ENCODE results near the gene BRF1. TPM values are rescaled to one million over a fixed set of nuclear protein-coding genes. Genes with fewer than 3 reads are reported as not detected.

BRF1 gene, protein sequence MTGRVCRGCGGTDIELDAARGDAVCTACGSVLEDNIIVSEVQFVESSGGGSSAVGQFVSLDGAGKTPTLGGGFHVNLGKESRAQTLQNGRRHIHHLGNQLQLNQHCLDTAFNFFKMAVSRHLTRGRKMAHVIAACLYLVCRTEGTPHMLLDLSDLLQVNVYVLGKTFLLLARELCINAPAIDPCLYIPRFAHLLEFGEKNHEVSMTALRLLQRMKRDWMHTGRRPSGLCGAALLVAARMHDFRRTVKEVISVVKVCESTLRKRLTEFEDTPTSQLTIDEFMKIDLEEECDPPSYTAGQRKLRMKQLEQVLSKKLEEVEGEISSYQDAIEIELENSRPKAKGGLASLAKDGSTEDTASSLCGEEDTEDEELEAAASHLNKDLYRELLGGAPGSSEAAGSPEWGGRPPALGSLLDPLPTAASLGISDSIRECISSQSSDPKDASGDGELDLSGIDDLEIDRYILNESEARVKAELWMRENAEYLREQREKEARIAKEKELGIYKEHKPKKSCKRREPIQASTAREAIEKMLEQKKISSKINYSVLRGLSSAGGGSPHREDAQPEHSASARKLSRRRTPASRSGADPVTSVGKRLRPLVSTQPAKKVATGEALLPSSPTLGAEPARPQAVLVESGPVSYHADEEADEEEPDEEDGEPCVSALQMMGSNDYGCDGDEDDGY
- 129 TPM for total RNA-seq

DNA sequence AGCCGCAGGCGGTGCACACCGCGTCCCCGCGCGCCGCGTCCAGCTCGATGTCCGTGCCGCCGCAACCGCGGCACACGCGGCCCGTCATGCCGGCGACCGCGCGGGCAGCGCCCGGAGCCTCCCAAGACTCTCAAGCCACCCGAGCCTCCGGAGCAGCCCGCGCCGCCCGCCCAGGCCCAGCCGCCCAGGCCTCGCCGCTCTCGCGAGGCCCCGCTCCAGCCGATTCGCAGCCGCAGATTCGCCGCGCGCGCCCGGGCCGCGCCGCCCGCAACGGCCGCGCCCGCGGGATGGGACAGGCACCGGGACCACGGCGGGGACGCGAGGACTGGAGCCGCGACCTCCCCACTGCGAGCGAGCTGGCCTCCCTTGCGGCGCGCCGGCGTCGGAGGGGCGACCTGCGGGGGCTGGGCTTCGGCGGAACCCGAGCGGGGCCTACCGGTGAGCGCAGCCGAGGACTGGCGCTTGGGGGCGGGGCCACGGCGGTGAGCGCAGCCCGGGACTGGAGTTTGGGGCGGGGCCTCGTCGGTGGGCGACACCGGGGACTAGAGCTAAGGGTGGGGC is at the start of gene BRF1:
Gene BRF1 (minus strand): TSS at position 460 of the 561 bp plus-strand sequence. CDS start 372 bp downstream, at position 88.

DNA sequence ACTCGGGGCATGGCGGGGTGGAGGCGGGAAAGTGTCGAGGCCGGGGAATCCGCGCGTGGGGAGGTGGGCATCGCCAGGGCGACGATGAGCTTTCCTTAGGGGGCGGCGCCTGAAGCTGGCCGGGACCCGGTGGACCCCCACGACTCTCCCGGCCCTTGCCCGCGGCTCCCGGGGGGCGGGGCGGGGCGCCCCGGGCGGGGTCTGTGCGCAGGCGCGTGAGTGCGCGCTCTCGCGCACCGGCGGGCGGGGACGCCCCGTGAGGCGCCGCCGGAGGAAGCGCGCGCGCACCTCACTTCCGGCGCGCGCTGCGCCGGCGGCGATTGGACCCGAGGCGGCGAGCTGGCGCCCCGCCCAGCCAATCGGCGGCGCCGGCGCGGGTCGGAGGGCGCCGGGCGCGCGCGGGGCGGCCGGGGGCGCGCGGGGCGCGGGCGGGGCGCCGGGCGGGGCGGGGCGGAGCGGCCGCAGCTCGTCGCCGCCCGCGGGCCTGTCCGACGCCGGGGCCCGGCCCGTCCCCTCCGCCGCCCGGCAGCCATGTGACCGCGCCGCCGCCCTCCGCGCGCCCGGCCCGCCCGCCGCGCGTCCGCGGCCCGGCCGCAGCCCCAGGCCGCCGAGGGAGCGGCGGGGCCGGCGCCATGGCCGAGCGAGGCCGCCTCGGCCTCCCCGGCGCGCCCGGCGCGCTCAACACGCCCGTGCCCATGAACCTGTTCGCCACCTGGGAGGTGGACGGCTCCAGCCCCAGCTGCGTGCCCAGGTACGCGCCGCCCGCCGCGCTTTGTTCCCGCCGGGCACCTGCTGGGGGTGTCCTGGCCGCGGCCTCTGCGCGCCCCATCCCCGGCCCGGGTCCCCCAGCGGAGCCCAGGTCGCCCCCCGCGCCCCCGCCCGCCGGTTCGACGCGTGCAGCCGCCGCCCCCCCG is 13.7 kb upstream of the BRF1 start, which contains the start of gene PACS2:
Gene PACS2 (plus strand): TSS at position 462 of the 914 bp plus-strand sequence. CDS start 171 bp downstream, at position 633.

DNA sequence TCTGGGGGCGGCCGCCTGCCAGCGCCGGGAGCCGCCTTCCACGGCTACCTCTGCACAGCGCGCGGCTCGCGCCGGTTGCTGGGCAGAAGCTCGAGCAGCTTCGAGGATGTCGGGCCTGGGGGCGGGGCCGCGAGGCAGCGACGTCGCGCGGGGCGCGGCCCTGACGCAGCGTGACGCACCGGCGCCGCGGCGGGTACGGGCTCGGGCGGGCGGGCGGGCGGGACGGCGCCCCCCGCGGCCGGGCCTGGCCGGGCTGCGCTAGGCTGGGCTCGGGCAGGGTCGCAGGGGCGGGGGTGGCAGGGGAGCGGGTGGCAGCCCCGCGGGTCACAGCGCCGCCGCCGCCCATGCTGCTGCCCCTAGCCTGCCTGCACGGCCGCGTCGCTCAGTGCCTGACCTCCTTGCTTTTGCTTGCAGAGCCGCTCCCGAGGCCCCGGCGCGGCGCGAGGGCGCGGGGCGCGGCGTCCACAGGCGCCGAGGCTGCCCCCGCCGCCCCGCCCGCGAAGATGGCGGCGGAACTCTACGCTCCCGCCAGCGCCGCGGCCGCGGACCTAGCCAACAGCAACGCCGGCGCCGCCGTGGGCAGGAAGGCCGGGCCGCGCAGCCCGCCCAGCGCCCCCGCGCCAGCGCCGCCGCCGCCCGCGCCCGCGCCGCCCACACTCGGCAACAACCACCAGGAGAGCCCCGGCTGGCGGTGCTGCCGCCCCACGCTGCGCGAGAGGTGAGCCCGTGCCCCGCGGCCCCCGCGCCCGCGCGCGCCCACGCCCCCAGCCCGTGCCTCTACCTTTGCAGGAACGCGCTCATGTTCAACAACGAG is 52.2 kb downstream of the BRF1 start, which contains the start of gene BTBD6:
Gene BTBD6 (plus strand): TSS at position 166 of the 814 bp plus-strand sequence. CDS start 179 bp downstream, at position 345.

DNA sequence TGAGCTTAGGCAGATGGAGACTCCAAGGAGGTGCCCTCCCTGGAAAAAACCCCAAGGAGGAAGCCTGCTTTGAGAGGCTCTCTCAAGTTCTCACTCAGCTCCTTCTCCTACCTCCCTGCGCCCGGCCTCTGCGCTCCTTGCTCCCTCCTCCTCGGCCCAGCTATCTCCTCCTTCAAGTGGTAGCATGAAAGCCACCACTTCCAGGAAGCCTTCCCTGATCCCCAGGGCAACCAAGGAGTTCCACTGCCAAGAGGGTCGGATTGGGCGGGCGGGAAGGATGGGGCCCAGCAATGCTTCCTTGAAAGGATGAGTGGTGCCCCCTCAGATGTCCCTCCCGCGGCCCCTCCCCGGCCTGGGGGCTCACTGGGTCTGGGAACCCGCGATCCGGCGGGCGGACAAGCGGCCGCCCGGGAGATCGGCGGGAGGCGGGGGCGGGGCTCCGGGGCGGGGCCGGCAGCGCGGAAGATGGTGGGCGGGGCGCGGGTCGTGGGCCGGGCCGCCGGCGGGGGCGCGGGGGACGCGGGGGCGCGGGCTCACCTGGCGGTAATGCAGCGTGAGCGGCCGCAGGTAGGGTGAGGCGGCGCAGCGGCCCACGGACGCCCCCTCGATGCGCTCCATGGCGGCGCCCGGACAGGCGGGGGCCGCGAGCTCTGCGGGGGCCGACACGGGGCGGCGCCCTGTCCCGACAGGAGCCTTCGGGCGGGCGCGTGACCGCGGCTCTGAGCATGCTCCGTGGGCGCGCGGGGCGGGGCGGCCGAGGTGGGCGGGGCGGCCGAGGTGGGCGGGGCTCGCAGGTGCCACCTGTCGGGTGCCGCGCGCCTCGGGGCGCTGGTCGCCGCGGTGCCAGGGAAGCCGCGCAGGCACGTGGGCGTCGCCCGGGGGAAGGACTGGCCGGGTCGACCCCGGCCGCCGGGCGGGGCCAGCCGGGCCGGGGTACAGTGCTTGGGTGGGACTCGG is 119.9 kb downstream of the BRF1 start, which contains the start of gene NUDT14:
Gene NUDT14 (minus strand): TSS at position 721 of the 957 bp plus-strand sequence. CDS start 103 bp downstream, at position 618.

DNA sequence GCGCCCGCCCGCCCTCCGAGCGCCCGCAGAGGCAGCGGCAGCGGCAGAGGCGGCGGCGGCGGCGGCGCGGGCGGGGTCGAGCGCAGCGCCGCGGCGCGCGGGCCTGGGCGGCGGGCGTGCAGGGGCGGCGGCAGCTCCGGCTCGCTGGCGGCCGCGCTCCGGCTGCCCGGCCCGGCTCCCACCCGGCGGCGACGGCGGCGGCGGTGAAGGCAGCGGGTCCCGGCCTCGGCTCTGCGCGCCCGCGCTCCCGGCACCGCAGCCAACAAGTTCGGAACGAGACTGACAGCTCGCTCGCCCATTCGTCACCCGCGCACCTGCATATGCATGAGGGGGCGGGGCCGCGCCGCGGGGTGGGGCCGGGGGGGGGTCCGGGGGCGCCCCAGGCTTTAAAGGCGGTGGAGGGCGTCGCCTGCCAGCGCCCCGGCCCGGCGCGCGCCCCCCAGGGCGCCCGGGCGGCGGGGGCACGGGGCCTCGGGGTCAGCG is 132.3 kb downstream of the BRF1 start, which contains the start of gene JAG2:
Gene JAG2 (minus strand): TSS at position 281 of the 483 bp plus-strand sequence. CDS start 356 bp downstream, outside the sequence.

Other genes with a start within 250 kb of the BRF1 start
- gene GPR132, start 235.6 kb downstream of the BRF1 start, total RNA-seq = 0.94 TPM
- gene JAG2, start 132.2 kb downstream of the BRF1 start, total RNA-seq = 31.3 TPM
- gene NUDT14, start 119.7 kb downstream of the BRF1 start, total RNA-seq = 24.1 TPM
- 49.5 TPM for gene BTBD6, start 52.5 kb downstream of the BRF1 start, total RNA-seq
- gene PACS2, start 13.7 kb upstream of the BRF1 start, total RNA-seq = 168 TPM
- gene TEX22, start 97.5 kb upstream of the BRF1 start, total RNA-seq = 0.94 TPM
- gene MTA1, start 118.8 kb upstream of the BRF1 start, total RNA-seq = 97.7 TPM
- 104 TPM for gene CRIP2, start 173.8 kb upstream of the BRF1 start, total RNA-seq
- gene CRIP1, start 185.9 kb upstream of the BRF1 start, total RNA-seq = 1.6 TPM
- gene TEDC1, start 190.2 kb upstream of the BRF1 start, total RNA-seq = 9.1 TPM
- 22.2 TPM for gene TMEM121, start 225.6 kb upstream of the BRF1 start, total RNA-seq

Measured in parietal lobe (tissue), 1 donor.